GM19452 (cell line): Measurements from ENCODE around the gene TBCEL.
"Not testable (repeated sequence)": the region's sequence is repeated elsewhere in the genome, so short reads cannot be mapped to it uniquely, and the experiment has no call there.

Experiments used
- ATAC-seq: cut with Tn5 transposase; IDR thresholded peaks from one replicate; pipeline ENCODE4 v1.9.1; 2021; ENCODE audit not compliant: unreplicated experiment

The TBCEL gene, protein sequence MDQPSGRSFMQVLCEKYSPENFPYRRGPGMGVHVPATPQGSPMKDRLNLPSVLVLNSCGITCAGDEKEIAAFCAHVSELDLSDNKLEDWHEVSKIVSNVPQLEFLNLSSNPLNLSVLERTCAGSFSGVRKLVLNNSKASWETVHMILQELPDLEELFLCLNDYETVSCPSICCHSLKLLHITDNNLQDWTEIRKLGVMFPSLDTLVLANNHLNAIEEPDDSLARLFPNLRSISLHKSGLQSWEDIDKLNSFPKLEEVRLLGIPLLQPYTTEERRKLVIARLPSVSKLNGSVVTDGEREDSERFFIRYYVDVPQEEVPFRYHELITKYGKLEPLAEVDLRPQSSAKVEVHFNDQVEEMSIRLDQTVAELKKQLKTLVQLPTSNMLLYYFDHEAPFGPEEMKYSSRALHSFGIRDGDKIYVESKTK

DNA sequence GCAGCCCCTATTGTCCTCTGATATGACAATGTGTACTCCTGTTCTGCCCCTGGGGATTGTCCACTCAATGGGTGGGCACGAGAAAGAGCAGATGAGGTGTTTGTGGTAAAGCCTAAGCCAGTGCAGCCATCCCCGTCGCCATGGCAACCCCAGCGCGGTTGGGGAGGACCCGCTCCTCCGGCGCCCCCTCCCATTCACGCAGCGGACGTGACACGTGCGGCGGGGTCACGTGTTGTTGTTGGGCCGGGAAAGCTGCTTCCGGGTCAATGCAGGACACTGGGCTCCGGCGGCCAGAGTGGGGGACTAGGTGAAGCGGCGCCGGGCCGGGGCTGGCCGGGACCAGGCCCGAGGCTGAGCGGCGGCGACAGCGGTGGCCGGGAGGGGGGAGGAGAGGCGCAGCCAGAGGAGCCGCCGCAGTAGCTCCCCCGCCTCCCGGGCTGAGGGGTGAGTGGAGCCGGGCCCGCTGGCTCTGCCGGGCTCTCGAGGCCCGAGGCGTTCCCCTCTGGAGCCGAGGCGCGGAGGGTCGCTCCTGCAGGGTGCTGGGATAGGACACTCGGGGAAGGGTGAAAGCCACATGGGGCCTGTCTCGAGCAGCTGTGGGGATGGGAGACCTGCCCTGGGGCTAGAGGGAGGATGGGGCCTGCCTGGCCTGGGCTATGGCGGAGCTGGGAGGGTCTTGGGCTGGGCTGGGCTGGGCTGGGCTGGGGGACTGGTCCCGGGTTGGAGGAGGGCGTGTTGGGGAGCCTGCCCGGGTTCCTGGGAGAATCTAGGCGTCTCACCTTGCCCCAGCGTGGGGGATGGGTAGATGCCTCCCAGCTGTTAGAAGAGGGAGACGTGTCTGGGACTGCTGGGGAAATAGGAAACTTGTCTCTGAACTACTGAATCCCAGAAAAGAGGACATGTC lies at the start of gene TBCEL:
Gene TBCEL, plus strand, starts transcription at position 255 of the 904 bp plus-strand sequence. CDS start 21,589 bp downstream, outside the sequence.
- peak; percentile 94 for ATAC-seq

DNA sequence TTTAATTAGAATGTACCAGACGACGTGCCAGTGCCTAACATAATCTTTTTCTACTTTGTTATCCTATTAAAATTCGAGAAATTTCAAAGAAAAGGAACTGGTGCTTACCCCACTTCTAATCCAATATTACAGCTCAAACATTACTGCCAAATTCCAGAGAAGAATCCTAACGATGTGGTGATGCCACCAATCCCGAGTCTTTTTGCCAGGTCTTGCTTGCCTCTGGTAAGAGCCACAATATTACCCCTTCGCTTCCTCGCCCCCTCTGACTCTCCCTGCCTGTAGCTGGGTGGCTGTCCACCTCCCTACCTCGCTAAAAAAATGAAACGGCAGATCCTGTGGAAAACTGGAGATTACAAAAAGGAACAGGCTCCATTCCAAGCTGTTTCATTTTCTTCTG lies 49.4 kb upstream of the TBCEL start:
- ATAC-seq, result no peak

DNA sequence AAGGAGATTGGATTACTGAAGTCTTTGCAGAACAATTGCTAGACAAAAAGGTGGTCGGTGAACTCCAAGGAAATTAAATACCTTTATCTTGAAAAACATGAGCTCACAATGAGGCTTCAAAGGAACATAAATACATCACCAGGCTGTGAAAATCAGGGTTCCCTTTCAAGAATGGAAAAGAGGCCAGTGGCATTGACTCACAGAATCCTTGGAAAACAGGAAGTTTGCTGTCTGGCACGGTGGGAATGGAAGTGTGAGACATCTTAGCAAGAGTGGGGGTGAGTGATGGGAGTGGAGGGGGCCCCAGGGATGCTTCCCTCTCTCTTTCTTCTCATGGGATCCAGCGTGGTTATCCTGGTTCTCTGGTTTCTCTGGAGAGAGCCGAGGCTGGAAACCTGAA lies 48.9 kb upstream of the TBCEL start:
- ATAC-seq, result no peak

GRCh38 chr11:120977266-120978137 lies 46.4 kb upstream of the TBCEL start:
- ATAC-seq, result no peak

DNA sequence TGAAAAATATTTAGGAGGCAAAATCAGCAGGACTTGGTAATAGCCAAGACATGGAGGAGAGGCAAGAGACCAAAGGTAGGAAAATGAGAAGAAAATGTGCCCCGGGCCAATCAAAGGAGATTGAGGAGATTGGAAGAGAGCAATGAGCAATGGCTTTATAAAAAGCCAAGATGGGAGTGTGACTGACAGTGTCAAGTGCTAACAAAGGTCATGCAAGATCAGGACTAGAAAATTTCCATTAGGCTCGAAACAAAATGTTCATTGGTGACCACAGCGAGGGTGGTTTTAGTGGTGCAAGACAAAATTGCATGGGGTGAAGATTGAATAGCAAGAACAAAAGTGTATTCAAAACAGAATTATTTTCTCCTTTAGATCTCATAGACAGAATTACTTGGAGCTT lies 45.2 kb upstream of the TBCEL start:
- no peak for ATAC-seq

DNA sequence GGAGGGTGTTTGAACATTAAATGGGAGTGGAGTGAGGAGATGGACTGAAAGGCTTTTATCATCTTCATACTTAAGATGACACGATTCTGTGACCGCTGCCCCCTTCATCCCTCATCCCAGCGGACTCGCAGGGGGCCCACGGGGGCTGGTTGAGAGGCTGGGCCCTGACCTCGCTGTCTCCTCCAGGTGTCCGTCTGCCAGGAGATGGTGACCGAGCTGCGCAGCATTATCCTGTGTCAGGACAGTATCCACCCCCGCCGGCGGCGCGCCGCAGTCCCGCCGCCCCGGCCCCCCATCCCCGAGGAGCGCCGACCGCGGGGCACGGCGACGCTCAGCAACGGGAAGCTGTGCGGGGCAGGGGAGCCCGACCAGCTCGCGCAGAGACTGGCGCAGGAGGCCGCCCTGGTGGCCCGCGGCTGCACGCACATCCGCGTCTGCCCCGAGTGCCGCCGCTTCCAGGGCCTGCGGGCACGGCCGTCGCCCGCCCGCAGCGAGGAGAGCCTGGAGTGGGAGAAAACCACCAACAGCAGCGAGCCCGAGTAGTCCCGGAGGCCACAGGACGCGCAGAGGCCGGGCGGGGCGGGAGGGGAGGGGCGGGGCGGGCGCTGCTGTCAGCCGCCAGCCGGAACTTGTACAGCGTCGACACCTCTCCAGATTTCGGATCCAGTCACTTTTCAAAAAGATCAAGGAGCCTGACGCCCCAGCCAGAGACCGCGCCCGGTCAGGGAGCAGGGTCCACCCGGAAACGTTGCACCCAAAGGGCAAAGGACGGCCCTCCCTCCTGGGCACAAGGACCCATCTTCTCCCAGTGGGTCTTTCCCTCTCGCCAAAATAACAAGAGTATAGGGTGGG lies 38.0 kb upstream of the TBCEL start:
- peak; percentile 63 for ATAC-seq

DNA sequence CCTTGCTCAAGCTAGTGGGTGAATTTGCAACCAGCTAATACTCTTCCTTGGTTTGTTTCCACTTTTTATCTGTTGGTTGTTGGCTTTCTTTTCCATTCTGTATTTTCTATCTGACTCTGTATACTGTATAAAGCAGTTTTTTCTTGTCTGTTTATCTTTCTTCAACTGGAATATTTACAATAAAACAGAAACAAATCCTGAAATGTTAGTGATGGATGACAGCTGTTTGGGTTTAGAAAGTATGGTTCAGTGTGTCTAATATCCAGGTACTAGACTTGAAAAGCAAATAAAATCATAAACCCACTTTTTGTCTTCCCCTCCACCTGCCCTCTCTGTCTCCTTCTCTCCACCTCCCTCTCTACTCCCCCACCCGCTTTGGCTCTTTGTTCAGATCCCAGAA lies 35.3 kb upstream of the TBCEL start:
- no peak for ATAC-seq

GRCh38 chr11:120991830-120992686 lies 31.8 kb upstream of the TBCEL start:
- no peak for ATAC-seq

- no peak for ATAC-seq
Measured at GRCh38 chr11:120994091-120994859, 29.6 kb upstream of the TBCEL start.

DNA sequence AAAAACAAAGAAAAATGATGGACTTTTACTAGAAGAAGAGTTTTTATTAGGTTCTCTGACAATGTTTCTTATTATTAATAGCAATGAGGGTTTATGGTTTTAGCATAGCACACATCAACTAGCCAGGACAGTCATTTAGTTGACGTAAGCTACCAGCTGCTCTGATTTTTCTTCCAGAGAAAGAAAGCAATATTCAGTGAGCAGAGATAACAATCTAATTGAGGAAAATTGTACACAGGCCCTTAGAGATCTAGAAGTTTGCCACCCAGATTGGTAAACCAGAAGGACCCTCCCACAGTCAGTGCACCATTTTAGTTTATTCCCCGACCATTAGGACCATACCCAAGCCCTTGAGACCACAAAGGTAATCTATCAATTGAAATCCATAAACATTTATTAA lies 28.7 kb upstream of the TBCEL start:
- no peak for ATAC-seq

DNA sequence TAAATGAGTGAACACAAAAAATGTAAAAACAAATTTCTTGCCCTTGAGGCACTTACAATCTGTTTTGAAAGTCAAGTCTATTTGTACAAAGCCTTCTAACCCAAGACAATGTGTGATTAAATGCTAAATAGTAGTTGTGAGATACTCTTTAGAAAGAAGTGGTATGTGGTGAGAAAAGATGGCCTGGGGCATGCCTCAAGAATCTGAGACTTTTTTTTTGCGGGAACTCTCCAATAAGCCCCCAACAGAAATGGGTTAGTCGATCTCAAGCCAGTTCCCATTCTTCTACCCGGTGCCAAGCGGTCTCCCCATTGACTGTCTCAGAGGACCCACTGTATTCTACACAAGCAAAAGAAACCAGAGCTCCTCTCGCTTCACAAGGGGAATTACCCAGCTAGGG lies 26.9 kb upstream of the TBCEL start:
- ATAC-seq, result no peak

GRCh38 chr11:120998581-120998980 lies 25.3 kb upstream of the TBCEL start:
- no peak for ATAC-seq

- ATAC-seq, result no peak
Measured at GRCh38 chr11:121004206-121004840, 19.6 kb upstream of the TBCEL start.

DNA sequence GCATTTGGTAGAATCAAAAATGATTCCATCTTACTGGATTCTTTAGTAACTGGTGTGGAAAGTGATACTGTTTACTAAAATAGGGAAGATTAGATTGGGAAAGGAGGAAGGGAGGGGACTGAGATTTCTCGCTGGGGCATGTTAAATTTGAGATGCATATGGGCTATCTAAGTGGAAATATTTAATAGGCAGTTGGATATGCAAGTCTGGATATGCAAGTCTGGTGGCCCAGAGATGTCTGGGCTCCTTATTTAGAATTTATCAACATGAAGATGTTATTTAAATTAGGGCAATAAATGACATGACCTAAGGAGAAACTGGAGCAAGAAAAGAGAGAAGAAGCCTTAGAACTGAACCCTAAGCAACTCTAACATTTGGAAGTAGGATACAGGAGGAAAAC lies 17.0 kb upstream of the TBCEL start:
- no peak for ATAC-seq

- no peak for ATAC-seq
Measured at GRCh38 chr11:121008551-121008950, 15.4 kb upstream of the TBCEL start.

DNA sequence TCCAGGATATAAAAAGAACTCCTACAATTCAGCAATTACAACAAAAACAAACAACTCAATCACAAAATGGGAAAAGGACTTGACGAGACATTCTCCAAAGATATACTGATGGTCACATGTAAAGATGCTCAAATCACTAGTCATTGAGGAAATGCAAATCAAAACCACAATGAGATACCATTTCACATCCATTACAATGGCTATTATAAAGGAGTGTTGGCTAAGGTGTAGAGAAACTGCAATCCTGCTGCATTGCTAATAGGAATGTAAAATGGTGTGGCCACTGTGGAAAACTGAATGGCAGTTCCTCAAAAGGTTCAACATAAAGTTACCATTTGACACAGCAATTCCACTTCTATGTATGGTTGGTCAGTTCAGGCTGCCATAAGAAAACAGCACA lies 11.8 kb upstream of the TBCEL start:
- no peak for ATAC-seq

DNA sequence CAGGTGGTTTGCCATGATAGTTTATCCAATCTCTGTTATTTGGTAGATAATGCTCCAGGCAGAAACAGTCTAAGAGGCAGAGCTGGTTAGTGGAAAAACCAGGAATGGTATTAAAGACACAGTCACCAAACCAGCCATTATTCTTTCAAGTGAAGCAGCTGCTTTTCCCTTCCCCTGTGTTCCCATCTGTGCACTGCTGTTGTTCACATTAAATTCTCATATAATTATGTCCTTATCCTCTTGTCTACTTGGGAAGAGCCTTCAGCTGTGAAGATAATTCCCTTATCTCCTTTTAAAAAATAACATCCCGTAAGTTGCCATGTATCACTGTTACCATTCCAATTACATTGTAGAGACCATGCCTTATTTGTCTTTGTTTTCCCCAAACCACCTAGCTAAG lies 5.2 kb upstream of the TBCEL start:
- ATAC-seq, result no peak

- ATAC-seq, result not testable (repeated sequence)
Measured at GRCh38 chr11:121021718-121022117, 2.2 kb upstream of the TBCEL start.
